GM18505 (cell line): Measurements from ENCODE around the gene GTF2I.
"Not testable (repeated sequence)": the region's sequence is repeated elsewhere in the genome, so short reads cannot be mapped to it uniquely, and the experiment has no call there.

Experiments
- ATAC-seq: cut with Tn5 transposase; IDR thresholded peaks from one replicate; pipeline ENCODE4 v1.9.1; 2021; ENCODE audit not compliant: unreplicated experiment
- POLR2A ChIP-seq: IDR thresholded peaks from 4 replicates; pipeline ENCODE4 v1.6.1; 2011; ENCODE audit warnings: borderline replicate concordance; ENCODE audit not compliant: insufficient read depth, insufficient read length; ENCODE audit errors: extremely low read depth

Gene GTF2I

GRCh38 chr7:74709880-74710671 is 52.6 kb downstream of the GTF2I start:
- ATAC-seq: no peak
- no peak for TF ChIP-seq POLR2A

GRCh38 chr7:74713567-74713966 is 56.0 kb downstream of the GTF2I start:
- no peak for ATAC-seq
- no peak for TF ChIP-seq POLR2A

GRCh38 chr7:74717889-74718288 is 60.4 kb downstream of the GTF2I start:
- no peak for ATAC-seq
- no peak for TF ChIP-seq POLR2A

DNA sequence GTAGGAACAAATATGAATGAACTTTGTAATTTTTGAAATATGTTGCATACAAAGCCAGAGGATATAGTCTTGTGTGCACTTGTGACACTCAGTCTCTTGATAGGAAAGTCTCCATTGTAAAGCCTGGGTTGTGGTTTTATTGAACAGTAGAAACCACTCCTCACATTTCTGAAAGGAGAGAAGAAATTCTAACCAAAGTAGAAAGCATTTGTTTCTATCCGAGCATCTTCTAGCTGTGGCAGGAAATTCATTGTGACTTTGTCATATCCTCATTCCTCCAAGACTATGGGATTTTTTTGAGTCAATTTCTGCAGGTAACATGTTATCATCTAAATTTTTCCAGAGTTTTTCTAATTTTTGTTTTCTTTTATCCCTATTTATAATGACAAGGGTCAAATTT is 60.8 kb downstream of the GTF2I start:
- TF ChIP-seq POLR2A: no peak
- ATAC-seq: no peak

GRCh38 chr7:74722153-74722552 is 64.6 kb downstream of the GTF2I start:
- TF ChIP-seq POLR2A: no peak
- ATAC-seq: no peak

GRCh38 chr7:74725840-74726239 is 68.3 kb downstream of the GTF2I start:
- TF ChIP-seq POLR2A: no peak
- no peak for ATAC-seq

- TF ChIP-seq POLR2A: no peak
- no peak for ATAC-seq
These were observed 69.0 kb downstream of the GTF2I start for GRCh38 chr7:74726309-74727101.

DNA sequence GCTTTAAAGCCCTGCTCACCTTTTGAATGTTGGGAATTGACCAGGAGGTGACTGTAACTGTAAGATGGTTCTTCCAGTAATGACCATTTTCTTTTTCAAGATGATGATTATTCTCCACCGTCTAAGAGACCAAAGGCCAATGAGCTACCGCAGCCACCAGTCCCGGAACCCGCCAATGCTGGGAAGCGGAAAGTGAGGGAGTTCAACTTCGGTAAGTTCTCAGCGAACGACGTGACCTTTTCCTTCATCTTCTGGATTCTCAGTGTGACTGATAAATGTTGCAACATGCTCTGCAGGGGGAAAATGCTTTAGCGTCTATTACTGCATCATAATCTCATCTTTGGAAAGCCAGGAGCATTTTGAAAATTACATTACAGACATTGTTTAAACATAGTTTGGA is 71.2 kb downstream of the GTF2I start:
- not testable (repeated sequence) for ATAC-seq

DNA sequence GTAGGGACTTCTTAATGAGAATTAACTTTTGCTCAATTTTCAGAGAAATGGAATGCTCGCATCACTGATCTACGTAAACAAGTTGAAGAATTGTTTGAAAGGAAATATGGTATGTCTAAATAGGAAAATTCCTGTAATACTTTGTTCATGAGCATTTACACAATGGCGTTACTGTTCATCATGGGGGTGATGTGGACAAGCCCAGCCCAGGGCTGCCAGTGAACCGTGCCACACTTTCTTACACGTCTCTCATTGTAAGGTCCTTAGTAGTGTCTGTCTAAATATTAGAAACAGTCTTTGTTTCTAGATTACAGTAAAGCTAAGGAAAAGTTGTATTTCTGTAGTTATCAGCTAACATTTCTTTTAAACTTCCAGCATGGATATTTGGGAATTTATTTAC is 72.7 kb downstream of the GTF2I start:
- not testable (repeated sequence) for ATAC-seq

GRCh38 chr7:74739974-74740703 is 82.6 kb downstream of the GTF2I start:
- ATAC-seq: not testable (repeated sequence)

- not testable (repeated sequence) for ATAC-seq
These were observed 86.5 kb downstream of the GTF2I start for GRCh38 chr7:74743936-74744557.

DNA sequence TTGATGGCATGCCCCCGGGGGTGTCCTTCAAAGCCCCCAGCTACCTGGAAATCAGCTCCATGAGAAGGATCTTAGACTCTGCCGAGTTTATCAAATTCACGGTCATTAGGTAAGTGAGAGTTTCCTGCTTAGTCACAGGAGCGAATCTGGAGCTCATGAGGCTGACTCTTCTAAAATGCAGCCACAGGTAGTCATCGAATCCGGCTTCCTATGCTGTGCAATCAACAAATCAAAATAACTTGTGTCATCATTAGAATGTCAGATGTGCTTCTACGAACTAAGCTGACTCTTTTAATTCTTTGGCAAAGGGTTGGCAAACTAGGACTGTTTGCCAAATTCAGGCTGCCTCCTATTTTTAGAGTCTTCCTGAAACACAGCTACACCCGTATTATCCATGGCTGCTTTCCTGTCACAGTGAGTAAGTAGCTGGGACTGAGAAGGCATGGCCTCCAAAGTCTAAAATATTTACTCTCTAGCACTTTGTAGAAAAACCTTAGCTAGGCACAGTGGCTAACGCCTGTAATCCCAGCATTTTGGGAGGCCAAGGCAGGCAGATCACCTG is 96.5 kb downstream of the GTF2I start:
- not testable (repeated sequence) for ATAC-seq

DNA sequence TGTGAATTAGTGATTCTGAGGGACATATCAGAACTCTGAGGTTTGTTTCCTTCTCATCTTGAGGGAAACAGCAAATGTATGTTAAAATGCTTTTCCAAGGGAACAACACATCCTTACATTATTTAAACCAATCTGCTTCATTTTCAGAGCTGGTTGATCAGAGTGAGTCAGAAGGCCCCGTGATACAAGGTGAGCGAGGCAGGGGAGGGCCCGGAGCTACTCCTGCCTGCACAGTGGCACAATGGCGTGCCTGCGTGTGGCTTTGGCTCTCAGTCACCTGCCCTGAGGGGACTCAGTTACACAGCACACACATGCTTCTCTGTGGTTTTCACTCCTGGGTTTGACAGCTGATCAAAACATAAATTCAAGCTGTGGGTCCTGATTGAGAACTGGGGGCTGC is 99.2 kb downstream of the GTF2I start:
- not testable (repeated sequence) for ATAC-seq

DNA sequence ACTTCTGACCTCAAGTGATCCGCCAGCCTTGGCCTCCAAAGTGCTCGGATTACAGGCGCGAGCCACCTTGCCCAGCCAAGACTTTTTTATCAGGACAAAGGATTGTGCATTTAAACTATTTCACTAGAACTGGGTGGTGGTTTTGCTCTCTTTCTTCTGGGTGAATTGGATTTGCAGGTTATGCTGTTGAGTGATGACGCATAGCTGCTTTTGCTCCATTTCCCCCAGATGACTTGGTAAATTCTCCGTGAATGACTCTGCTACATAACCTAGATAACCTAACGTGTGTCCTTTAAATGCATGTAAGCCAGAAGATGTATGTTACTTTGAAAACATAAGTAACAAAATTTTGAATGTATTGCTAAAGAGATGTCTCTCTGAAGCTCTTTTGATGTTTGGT is 100.8 kb downstream of the GTF2I start:
- not testable (repeated sequence) for ATAC-seq

DNA sequence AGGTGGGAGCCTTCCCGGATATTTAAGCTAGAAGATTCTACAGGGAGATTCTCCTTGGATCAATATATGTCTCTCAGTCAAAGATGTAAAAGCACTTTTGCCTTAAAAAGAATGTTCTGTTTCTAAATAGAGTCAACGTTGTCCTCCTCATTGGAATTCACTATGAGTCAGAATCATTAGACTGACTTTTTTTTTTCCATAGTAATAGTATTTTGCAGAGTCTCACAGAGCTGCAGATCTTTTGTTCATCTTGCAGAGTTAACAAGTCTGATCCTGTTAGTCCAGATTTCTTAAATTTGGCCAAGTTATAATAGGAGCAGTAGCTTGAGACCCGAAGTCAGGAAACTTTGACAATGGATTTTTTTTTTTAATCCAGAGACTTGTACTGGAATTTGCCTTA is 101.5 kb downstream of the GTF2I start:
- ATAC-seq: not testable (repeated sequence)

- ATAC-seq: not testable (repeated sequence)
These were observed 107.8 kb downstream of the GTF2I start for GRCh38 chr7:74765205-74765918.

DNA sequence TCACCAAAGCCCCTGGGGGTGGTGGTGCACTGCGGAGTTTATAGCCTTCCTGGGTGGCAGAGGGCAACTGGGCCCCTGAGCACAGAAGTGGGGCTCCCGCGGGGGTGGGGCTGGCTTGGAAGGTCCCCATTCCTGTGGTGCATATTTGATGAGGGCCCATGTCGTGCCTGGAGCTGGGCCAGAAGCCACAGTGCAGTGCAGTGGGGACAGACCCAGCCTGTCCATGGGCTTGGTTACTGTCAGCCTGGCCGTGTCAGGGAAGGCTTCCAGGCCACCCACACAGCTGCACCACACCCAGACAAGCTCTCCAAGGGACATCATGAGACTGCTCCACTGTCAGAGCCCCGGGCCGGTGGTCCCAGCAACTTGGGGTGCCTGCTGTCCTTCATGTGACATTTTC is 109.0 kb downstream of the GTF2I start:
- ATAC-seq: not testable (repeated sequence)

GRCh38 chr7:74766991-74767390 is 109.5 kb downstream of the GTF2I start:
- not testable (repeated sequence) for ATAC-seq

- ATAC-seq: not testable (repeated sequence)
These were observed 112.5 kb downstream of the GTF2I start for GRCh38 chr7:74770062-74770461.
